RWPE2 (cell line): ENCODE data around the gene UNC5CL.
A peak's percentile ranks its signal among the peaks of the same experiment; 100 is the strongest.

Experiments used
- ATAC-seq: fragments of 200-7000 bp; cut with Tn5 transposase; 3 replicates; pipeline ENCODE4 v1.9.1; 2021; ENCODE audit warnings: low read depth
- DNase-seq: peaks from one replicate; pipeline ENCODE4 v3.0.0-alpha.2; 2020; ENCODE audit warnings: low spot score
- H3K27ac ChIP-seq: fragments of 450-650 bp; 2 replicates; pipeline ENCODE4 v1.5.1; 2017; ENCODE audit warnings: mild to moderate bottlenecking; ENCODE audit not compliant: poor library complexity, severe bottlenecking
- H3K27me3 ChIP-seq: fragments of 250-450 bp; sonication (Bioruptor Pico); 2 replicates; pipeline ENCODE4 v1.5.1; 2021; ENCODE audit warnings: mild to moderate bottlenecking, moderate library complexity; ENCODE audit not compliant: insufficient read depth, poor library complexity, severe bottlenecking
- H3K36me3 ChIP-seq: fragments of 250-450 bp; sonication (Bioruptor Pico); 2 replicates; pipeline ENCODE4 v1.5.1; 2020; ENCODE audit warnings: low read depth, mild to moderate bottlenecking, moderate library complexity
- H3K4me1 ChIP-seq: fragments of 250-450 bp; sonication (Bioruptor Pico); 2 replicates; pipeline ENCODE4 v1.5.1; 2021; ENCODE audit warnings: mild to moderate bottlenecking, moderate library complexity; ENCODE audit not compliant: insufficient read depth, poor library complexity, severe bottlenecking
- H3K4me3 ChIP-seq: fragments of 250-450 bp; sonication (Bioruptor Pico); 2 replicates; pipeline ENCODE4 v1.5.1; 2021; ENCODE audit warnings: mild to moderate bottlenecking, moderate library complexity; ENCODE audit not compliant: severe bottlenecking
- H3K9me3 ChIP-seq: fragments of 250-450 bp; sonication (Bioruptor Pico); 2 replicates; pipeline ENCODE4 v1.5.1; 2021; ENCODE audit warnings: mild to moderate bottlenecking, moderate library complexity; ENCODE audit not compliant: severe bottlenecking
- TF ChIP-seq, protein P1 (sequence below): fragments of 450-650 bp; IDR thresholded peaks from one replicate; pipeline ENCODE4 v1.5.1; 2017; ENCODE audit warnings: mild to moderate bottlenecking, moderate library complexity; ENCODE audit not compliant: poor library complexity, severe bottlenecking

The UNC5CL gene, protein sequence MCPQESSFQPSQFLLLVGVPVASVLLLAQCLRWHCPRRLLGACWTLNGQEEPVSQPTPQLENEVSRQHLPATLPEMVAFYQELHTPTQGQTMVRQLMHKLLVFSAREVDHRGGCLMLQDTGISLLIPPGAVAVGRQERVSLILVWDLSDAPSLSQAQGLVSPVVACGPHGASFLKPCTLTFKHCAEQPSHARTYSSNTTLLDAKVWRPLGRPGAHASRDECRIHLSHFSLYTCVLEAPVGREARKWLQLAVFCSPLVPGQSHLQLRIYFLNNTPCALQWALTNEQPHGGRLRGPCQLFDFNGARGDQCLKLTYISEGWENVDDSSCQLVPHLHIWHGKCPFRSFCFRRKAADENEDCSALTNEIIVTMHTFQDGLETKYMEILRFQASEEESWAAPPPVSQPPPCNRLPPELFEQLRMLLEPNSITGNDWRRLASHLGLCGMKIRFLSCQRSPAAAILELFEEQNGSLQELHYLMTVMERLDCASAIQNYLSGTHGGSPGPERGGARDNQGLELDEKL

DNA sequence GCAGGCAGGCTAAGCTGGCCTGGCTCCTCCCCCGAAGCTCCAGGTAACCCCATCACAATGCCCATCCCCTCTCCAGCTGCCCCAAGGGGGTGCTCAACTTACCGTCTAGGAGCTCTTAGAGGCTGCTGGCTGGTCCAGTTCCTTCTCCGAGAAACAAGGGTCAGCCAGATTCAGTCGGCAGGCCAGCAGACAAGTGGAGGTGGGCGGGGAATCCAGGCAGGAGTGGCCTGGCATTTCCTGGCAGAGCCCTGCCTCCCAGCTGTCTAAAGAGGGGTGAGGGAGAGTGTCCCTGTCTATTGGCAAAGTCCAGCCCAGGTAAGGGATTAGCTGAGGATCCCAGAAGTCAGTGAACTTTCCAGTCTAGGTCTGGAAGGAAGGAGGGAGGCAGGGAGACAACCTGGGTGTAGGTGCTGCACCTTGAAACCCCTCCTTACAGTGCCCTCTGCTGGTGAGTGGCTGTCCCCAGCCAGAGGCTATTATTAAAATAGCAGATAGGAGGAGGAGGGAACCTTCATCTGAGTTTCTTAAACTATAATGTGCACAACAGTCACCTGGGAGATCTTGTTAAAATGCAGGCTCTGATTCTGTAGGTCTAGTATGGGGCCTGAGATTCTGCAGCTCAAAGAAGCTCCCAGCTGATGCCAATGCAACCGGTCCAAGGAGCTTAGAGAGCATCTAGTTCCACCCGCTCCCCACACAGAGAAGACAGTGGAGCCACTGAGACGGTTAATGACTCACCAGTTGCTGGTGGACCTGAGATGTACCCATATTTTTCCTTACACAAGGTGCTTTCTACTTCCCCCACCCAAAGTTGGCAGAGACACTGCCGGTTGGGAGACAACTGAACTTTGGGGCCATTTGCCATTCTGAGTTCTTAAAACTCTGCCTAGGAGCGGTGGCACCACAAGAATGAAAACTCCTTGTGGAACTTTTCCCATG lies at the start of gene UNC5CL:
Gene UNC5CL (minus strand): TSS at position 162 of the 939 bp plus-strand sequence. CDS start 4,147 bp downstream, outside the sequence.
- peak; percentile 16; the same call in 1 of the 3 replicates for ATAC-seq

DNA sequence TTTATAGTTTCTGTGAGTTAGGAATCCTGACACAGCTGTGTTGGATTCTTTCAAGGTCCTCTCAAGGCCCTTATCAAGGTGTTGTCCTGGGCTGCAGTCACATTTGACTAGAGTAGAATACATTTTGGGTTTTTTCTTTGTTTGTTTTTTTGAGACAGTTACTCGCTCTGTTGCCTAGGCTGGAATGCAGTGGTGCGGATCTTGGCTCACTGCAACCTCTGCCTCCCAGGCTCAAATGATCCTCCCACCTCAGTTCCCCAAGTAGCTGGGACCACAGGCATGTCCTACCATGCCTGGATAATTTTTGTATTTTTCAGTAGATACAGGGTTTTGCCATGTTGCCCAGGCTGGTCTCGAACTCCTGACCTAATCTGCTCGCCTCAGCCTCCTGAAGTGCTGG lies 49.4 kb upstream of the UNC5CL start:
- no peaks in the 10 kb centered on the region for H3K9me3 ChIP-seq
- no peak overlapping the region for H3K27ac ChIP-seq
- DNase-seq = no peak
- H3K27me3 ChIP-seq = no peaks in the 10 kb centered on the region
- no peaks in the 10 kb centered on the region for H3K4me1 ChIP-seq
- H3K4me3 ChIP-seq = no peak overlapping the region
- ATAC-seq = no peak
- peaks cover 95% of the 10 kb centered on the region for H3K36me3 ChIP-seq
- TF ChIP-seq, protein P1, sequence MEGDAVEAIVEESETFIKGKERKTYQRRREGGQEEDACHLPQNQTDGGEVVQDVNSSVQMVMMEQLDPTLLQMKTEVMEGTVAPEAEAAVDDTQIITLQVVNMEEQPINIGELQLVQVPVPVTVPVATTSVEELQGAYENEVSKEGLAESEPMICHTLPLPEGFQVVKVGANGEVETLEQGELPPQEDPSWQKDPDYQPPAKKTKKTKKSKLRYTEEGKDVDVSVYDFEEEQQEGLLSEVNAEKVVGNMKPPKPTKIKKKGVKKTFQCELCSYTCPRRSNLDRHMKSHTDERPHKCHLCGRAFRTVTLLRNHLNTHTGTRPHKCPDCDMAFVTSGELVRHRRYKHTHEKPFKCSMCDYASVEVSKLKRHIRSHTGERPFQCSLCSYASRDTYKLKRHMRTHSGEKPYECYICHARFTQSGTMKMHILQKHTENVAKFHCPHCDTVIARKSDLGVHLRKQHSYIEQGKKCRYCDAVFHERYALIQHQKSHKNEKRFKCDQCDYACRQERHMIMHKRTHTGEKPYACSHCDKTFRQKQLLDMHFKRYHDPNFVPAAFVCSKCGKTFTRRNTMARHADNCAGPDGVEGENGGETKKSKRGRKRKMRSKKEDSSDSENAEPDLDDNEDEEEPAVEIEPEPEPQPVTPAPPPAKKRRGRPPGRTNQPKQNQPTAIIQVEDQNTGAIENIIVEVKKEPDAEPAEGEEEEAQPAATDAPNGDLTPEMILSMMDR = no peak

More for the DNA sequence above, at the start of gene UNC5CL:
- H3K9me3 ChIP-seq = no peaks in the 10 kb centered on the region
- H3K27me3 ChIP-seq = no peaks in the 10 kb centered on the region
- H3K36me3 ChIP-seq = no peaks in the 10 kb centered on the region
- H3K4me3 ChIP-seq = no peak within 1 kb of the TSS
- TF ChIP-seq, protein P1 = peak; percentile 62
- peaks cover 43% of the 10 kb centered on the region for H3K4me1 ChIP-seq
- no peak for DNase-seq
- H3K27ac ChIP-seq = peak within 1 kb of the TSS; percentile 23

DNA sequence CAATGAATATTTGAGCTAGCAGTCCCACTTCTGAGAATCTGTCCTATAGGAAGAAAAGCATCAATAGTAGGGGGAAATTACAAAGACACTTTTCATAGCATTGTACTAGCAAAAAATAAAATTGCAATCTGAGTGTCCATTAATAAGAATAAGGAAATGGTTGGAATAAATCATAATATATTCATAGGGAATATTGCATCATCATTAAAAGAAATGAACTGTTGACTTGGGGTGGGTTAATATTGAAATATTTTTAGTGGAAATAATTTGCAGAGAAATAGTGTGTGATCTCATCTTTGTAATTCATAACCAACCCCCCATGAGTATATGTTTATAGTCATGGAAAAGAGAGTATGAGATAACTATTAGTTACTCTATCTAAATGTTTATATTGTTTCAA lies 46.2 kb upstream of the UNC5CL start:
- no peak for ATAC-seq
- H3K4me1 ChIP-seq = no peaks in the 10 kb centered on the region
- H3K9me3 ChIP-seq = no peaks in the 10 kb centered on the region
- peaks cover 93% of the 10 kb centered on the region for H3K36me3 ChIP-seq
- H3K27me3 ChIP-seq = no peaks in the 10 kb centered on the region
- no peak overlapping the region for H3K4me3 ChIP-seq
- TF ChIP-seq, protein P1 = no peak
- no peak for DNase-seq
- no peak overlapping the region for H3K27ac ChIP-seq

DNA sequence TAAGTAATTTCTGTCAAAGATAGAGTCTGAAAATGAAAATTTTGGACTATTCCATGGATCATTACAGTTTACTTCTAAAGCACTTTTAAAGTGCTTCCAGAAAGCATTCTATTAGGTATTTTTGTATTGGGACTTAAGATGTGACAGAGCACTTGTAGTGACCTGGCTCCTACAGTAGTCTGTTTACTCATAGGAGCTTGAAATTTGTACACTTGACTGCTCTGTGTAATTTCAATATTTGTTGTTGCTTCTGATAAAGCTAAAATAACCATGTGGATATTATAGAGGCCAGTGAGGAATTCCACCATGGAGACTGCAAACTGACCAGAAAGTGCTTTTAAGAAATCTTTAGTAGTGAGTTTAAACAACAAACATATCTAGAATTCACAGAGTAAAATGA lies 44.1 kb upstream of the UNC5CL start:
- no peak overlapping the region for H3K27ac ChIP-seq
- H3K9me3 ChIP-seq = no peaks in the 10 kb centered on the region
- no peak for ATAC-seq
- no peak overlapping the region for H3K4me3 ChIP-seq
- TF ChIP-seq, protein P1 = no peak
- H3K4me1 ChIP-seq = no peaks in the 10 kb centered on the region
- peaks cover 96% of the 10 kb centered on the region for H3K36me3 ChIP-seq
- no peak for DNase-seq
- H3K27me3 ChIP-seq = no peaks in the 10 kb centered on the region
